ENCODE data around the gene GID4.
"Not testable (repeated sequence)": the region's sequence is repeated elsewhere in the genome, so short reads cannot be mapped to it uniquely, and the experiment has no call there.

The GID4 gene

GRCh38 chr17:18038861-18039534 is at the start of gene GID4, which contains the start of gene ATPAF2:
Gene GID4 (plus strand): TSS chr17:18039408. CDS start chr17:18039465, 57 bp downstream.
Gene ATPAF2 (minus strand): TSS chr17:18039168. CDS start chr17:18039013, 155 bp downstream.
- no peaks in the 10 kb centered on the region for H3K9me3 Mint-ChIP-seq
- peaks cover 54% of the 10 kb centered on the region for H3K4me1 Mint-ChIP-seq (ENCODE audit: low read depth)
- H3K36me3 Mint-ChIP-seq (ENCODE audit: low read depth) = peaks cover 21% of the 10 kb centered on the region
- H3K27me3 Mint-ChIP-seq = no peaks in the 10 kb centered on the region
- H3K4me3 Mint-ChIP-seq = peak within 1 kb of the TSS; percentile 97
- H3K27ac Mint-ChIP-seq = peak within 1 kb of the TSS; percentile 99
- peak; percentile 99 for DNase-seq

DNA sequence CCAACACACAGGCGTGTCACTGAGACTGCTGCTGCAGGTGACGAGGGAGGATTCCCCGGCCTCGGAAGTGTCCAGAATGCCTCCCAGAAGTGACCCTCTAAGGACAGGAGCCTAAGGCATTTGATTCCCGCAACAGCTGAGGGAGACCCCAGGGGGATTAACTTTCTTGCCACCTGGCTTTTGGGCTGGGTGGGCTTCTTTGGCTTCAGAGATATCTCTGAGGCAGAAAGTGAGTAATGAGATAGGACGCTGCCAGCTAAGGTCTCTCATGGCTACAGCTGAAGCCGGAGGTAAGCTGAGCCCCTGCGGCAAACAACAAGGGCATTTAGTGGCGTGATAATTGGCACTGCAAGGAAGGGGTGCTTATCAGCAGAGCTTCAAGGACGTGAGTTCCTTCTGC is 49.6 kb upstream of the GID4 start:
- H3K9me3 Mint-ChIP-seq = no peaks in the 10 kb centered on the region
- H3K36me3 Mint-ChIP-seq (ENCODE audit: low read depth) = no peaks in the 10 kb centered on the region
- no peak overlapping the region for H3K27ac Mint-ChIP-seq
- H3K27me3 Mint-ChIP-seq = no peaks in the 10 kb centered on the region
- no peak overlapping the region for H3K4me3 Mint-ChIP-seq
- H3K4me1 Mint-ChIP-seq (ENCODE audit: low read depth) = peaks cover 2% of the 10 kb centered on the region
- no peak for DNase-seq

DNA sequence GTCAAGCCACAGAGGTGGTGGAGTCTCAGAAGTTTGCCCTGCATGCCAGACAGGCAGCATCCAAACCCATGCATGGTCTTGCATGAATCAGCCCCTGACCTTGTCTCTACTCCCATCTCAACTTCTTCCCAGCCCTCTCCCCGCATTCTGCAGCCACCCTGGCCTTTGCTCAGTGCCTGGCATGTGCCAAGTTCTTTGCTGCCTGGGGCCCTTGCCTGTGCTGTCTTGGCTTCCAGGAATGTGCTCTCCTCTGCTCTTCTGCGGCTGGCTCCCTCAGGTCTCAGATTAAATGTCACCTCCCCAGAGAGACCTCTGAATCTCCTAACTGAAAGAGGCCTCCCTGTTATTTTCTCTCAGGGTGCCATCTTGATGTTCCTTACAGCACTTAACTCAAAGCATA is 48.9 kb upstream of the GID4 start:
- Mint-ChIP-seq H3K4me1 (ENCODE audit: low read depth) (peaks cover 2% of the 10 kb centered on the region), H3K9me3 (no peaks in the 10 kb centered on the region), H3K4me3 (no peak overlapping the region), H3K27me3 (no peaks in the 10 kb centered on the region), H3K27ac (no peak overlapping the region), H3K36me3 (ENCODE audit: low read depth) (no peaks in the 10 kb centered on the region)
- DNase-seq = no peak

- no peak overlapping the region for H3K4me3 Mint-ChIP-seq
- H3K27me3 Mint-ChIP-seq = no peaks in the 10 kb centered on the region
- no peak for DNase-seq
- no peak overlapping the region for H3K27ac Mint-ChIP-seq
- H3K4me1 Mint-ChIP-seq (ENCODE audit: low read depth) = peaks cover 2% of the 10 kb centered on the region
- no peaks in the 10 kb centered on the region for H3K9me3 Mint-ChIP-seq
- no peaks in the 10 kb centered on the region for H3K36me3 Mint-ChIP-seq (ENCODE audit: low read depth)
These were observed 45.8 kb upstream of the GID4 start for GRCh38 chr17:17993366-17993765.

DNA sequence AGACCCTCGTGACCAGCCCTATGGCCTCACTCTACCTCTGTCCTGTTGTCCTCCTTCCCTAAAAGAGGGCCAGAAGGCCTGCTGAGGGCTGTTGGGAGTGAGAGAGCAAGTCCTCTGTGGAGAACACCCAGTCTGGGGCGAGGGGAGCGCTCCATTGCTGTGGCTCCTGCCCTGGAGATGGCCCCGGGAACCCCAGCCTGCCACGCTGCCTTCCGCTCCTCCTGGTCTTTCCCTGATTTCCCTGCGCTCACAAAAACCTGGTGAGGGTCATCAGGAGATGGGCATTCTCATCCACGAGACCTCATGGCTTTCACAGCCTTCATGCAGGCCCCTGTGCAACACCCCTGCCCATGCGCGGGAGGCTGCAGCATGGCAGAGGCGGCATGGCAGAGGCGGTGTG is 45.4 kb upstream of the GID4 start:
- no peak overlapping the region for H3K27ac Mint-ChIP-seq
- no peak for DNase-seq
- no peaks in the 10 kb centered on the region for H3K27me3 Mint-ChIP-seq
- no peaks in the 10 kb centered on the region for H3K9me3 Mint-ChIP-seq
- no peaks in the 10 kb centered on the region for H3K36me3 Mint-ChIP-seq (ENCODE audit: low read depth)
- no peak overlapping the region for H3K4me3 Mint-ChIP-seq
- peaks cover 2% of the 10 kb centered on the region for H3K4me1 Mint-ChIP-seq (ENCODE audit: low read depth)

DNA sequence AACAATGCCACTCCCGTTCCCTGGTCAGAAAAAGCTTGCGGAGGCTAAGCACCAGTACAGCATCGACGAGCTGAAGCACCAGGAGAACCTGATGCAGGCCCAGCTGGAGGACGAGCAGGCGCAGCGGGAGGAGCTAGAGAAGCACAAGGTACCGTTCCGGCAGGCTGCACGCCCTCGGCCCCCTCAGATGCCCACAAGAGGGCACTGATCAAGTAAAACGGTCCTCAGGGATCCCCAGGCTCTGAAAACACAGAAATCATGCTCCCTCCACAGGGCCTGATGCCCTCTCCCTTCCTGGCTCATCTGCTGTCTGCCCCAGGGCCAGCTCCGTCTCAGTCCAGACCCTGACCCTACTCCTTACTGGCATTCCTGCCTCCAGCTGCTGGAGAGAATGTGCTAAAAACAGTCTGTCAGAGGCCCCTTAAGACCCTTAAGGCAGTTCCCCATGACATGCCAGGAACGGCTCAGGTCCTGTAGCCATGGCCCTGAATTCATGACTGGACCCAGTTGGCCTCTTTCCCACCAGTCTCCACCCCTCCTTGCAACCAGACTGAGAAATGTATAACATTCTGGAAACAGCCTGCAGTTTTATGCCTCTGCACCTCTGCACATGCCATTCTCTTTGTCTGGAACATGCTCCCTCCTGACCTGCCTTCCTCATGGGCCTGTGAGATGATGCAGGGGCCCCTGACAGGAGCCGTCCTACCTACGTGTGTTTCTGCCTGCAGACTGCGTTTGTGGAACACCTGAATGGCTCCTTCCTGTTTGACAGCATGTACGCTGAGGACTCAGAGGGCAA is 44.7 kb upstream of the GID4 start:
- no peaks in the 10 kb centered on the region for H3K36me3 Mint-ChIP-seq (ENCODE audit: low read depth)
- peaks cover 2% of the 10 kb centered on the region for H3K4me1 Mint-ChIP-seq (ENCODE audit: low read depth)
- no peaks in the 10 kb centered on the region for H3K9me3 Mint-ChIP-seq
- no peak for DNase-seq
- H3K4me3 Mint-ChIP-seq = no peak overlapping the region
- no peak overlapping the region for H3K27ac Mint-ChIP-seq
- H3K27me3 Mint-ChIP-seq = no peaks in the 10 kb centered on the region

DNA sequence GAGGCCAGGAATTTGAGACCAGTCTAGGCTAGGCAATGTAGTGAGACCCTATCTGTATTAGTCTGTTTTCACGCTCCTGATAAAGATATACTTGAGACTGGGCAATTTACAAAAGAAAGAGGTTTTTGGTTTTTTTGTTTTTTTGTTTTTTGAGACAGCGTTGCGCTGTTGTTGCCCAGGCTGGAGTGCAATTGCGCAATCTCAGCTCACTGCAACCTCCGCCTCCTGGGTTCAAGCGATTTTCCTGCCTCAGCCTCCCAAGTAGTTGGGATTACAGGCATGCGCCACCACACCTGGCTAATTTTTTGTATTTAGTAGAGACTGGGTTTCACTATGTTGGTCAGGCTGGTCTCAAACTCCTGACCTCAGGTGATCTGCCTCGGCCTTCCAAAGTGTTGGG is 43.3 kb upstream of the GID4 start:
- H3K4me1 Mint-ChIP-seq (ENCODE audit: low read depth); H3K27me3 Mint-ChIP-seq; H3K27ac Mint-ChIP-seq; H3K36me3 Mint-ChIP-seq (ENCODE audit: low read depth); H3K4me3 Mint-ChIP-seq; H3K9me3 Mint-ChIP-seq; DNase-seq: not testable (repeated sequence)

- H3K27me3 Mint-ChIP-seq = no peaks in the 10 kb centered on the region
- no peak overlapping the region for H3K4me3 Mint-ChIP-seq
- H3K4me1 Mint-ChIP-seq (ENCODE audit: low read depth) = no peaks in the 10 kb centered on the region
- no peak for DNase-seq
- no peak overlapping the region for H3K27ac Mint-ChIP-seq
- H3K9me3 Mint-ChIP-seq = no peaks in the 10 kb centered on the region
- no peaks in the 10 kb centered on the region for H3K36me3 Mint-ChIP-seq (ENCODE audit: low read depth)
These were observed 40.3 kb upstream of the GID4 start for GRCh38 chr17:17998934-17999333.

DNA sequence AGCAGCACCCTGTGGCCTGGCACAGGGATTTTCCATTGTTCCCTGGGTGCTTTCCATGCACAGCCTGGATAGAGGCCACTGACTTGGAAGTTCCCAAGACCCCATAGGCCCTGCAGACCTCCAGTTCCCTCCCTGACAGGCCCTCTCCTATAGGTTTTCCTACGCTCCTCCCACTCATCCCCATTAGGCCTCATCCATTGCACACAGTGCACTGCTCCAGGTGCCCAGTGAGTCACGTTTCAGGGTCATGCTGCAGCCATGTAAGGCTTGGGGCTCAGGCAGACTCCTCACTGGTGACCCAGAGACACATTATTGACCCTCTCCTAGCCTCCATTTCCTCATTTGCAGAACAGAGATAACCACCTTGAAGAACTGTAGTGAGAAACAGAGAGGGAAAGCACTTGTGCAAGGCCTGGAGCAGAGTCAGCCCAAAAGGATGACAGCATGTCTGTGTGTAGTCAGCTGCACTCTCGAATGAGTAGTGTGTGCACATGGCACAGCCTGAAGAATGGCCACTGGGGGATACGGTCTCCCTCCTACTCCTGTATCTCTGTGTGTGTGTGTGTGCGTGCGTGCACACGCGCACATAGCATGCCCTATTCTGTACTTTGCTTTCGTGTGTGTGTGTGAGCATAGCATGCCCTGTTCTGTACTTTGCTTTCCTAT is 39.7 kb upstream of the GID4 start:
- Mint-ChIP-seq H3K27me3 (no peaks in the 10 kb centered on the region), H3K27ac (no peak overlapping the region), H3K4me1 (ENCODE audit: low read depth) (no peaks in the 10 kb centered on the region), H3K36me3 (ENCODE audit: low read depth) (no peaks in the 10 kb centered on the region), H3K9me3 (no peaks in the 10 kb centered on the region), H3K4me3 (no peak overlapping the region)
- no peak for DNase-seq

GRCh38 chr17:18000030-18000408 is 39.2 kb upstream of the GID4 start:
- Mint-ChIP-seq H3K27ac (no peak overlapping the region), H3K27me3 (no peaks in the 10 kb centered on the region), H3K36me3 (ENCODE audit: low read depth) (no peaks in the 10 kb centered on the region)

GRCh38 chr17:18002171-18002570 is 37.0 kb upstream of the GID4 start:
- Mint-ChIP-seq H3K27ac (no peak overlapping the region), H3K27me3 (no peaks in the 10 kb centered on the region), H3K4me1 (ENCODE audit: low read depth) (no peaks in the 10 kb centered on the region), H3K4me3 (no peak overlapping the region), H3K9me3 (no peaks in the 10 kb centered on the region), H3K36me3 (ENCODE audit: low read depth) (peaks cover 8% of the 10 kb centered on the region)
- DNase-seq = no peak

More at GRCh38 chr17:18000030-18000408, 39.2 kb upstream of the GID4 start:
- Mint-ChIP-seq H3K9me3 (no peaks in the 10 kb centered on the region), H3K4me3 (no peak overlapping the region), H3K4me1 (ENCODE audit: low read depth) (no peaks in the 10 kb centered on the region)
- DNase-seq = no peak

DNA sequence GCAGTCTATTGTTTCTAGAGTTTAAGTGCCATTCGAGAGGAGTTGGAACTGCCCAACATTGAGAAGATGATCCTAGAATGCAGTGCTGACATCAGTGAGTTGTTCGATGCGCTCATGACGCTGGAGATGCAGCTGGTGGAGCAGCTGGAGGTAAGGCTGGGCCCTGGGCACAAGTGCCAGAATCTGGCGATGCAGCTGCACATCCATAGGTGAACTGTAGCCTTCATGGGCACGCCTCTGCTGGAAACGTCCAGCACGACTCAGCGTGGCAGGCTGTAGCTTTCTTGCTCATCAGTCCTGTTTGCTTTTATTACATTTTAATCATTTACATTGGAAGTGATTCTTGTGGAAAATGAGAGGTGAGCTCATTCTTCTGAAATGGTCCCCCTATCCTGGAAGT is 34.9 kb upstream of the GID4 start:
- no peak for DNase-seq
- Mint-ChIP-seq H3K27me3 (no peaks in the 10 kb centered on the region), H3K27ac (no peak overlapping the region), H3K9me3 (no peaks in the 10 kb centered on the region), H3K4me1 (ENCODE audit: low read depth) (no peaks in the 10 kb centered on the region), H3K4me3 (no peak overlapping the region), H3K36me3 (ENCODE audit: low read depth) (peaks cover 22% of the 10 kb centered on the region)

DNA sequence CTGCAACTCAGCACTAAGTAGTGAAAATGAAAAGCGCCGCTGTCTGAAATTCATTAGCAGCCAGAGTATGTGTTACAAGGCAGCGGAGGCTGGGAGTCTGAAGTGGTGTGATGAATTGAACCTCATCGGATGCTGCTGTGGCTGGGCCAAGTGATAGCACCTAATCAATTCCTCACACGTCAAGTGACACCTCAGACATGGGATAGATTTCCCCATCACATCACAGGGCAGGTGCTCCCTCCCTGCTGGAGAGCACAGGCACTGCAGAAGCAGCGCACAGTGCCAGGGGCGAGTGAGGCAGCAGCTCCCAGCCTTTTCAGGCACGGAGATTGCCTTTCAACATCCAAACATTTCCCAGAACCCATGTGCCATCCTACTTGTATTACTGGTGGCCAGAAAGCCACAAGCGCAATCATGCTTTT is 34.3 kb upstream of the GID4 start:
- H3K27me3 Mint-ChIP-seq = no peaks in the 10 kb centered on the region
- H3K9me3 Mint-ChIP-seq = no peaks in the 10 kb centered on the region

DNA sequence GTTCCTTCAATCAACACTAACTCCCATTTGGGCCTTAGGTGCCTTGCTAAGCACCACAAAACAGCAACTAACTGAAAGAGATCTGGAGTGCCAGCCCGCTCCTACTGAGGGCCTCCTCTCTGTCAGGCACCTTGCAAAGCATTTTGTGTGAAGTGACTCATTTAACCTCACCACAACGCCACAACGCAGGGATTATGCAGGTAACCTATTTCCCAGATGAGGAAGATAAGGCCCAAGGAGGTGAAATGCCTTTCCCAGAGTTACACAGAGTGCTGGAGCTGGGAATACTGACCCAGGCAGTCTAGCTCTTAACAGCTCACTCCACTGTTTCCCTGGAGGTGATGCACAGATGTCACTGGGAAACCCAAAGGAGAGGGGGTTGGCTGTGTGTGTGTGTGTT is 33.7 kb upstream of the GID4 start:
- Mint-ChIP-seq H3K27me3 (no peaks in the 10 kb centered on the region), H3K4me3 (no peak overlapping the region), H3K27ac (peak overlapping the region; percentile 24), H3K9me3 (no peaks in the 10 kb centered on the region), H3K36me3 (ENCODE audit: low read depth) (peaks cover 33% of the 10 kb centered on the region), H3K4me1 (ENCODE audit: low read depth) (no peaks in the 10 kb centered on the region)
- DNase-seq = no peak

More for the DNA sequence above, 34.3 kb upstream of the GID4 start:
- Mint-ChIP-seq H3K27ac (no peak overlapping the region), H3K4me3 (no peak overlapping the region), H3K36me3 (ENCODE audit: low read depth) (peaks cover 27% of the 10 kb centered on the region), H3K4me1 (ENCODE audit: low read depth) (no peaks in the 10 kb centered on the region)
- DNase-seq = no peak
